DND-41 (cell line): Measurements from ENCODE around the gene VAMP2.

Experiments
- EZH2 ChIP-seq: IDR thresholded peaks from 3 replicates; pipeline ENCODE4 v1.6.1; 2012; ENCODE audit warnings: borderline replicate concordance, low read depth, mild to moderate bottlenecking, moderate library complexity, low read length, inconsistent platforms; ENCODE audit not compliant: severe bottlenecking
- TF ChIP-seq, protein P1 (sequence below): IDR thresholded peaks from 2 replicates; pipeline ENCODE4 v1.5.1; 2012; ENCODE audit warnings: borderline replicate concordance, low read length, moderate library complexity, mild to moderate bottlenecking; ENCODE audit not compliant: poor library complexity, severe bottlenecking; ENCODE audit errors: extremely low read depth

DNA sequence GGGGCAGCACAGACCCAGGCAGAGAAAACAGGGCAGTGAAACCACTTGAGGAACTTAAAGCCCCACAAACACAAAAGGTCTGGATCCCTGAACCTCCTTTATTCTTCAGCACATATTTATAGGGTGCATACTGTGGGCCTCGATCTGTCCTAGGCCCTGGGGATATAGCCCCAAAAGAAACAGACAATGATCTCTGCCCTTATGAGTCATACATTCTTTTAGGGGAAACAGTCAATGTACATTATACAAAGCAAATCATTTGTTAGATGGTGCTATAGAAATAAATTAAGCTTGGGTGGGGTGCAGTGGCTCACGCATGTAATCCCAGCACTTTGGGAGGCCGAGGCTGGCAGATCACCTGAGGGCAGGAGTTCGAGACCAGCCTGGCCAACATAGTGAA, 28.8 kb downstream of the VAMP2 start:
- TF ChIP-seq, protein P1, sequence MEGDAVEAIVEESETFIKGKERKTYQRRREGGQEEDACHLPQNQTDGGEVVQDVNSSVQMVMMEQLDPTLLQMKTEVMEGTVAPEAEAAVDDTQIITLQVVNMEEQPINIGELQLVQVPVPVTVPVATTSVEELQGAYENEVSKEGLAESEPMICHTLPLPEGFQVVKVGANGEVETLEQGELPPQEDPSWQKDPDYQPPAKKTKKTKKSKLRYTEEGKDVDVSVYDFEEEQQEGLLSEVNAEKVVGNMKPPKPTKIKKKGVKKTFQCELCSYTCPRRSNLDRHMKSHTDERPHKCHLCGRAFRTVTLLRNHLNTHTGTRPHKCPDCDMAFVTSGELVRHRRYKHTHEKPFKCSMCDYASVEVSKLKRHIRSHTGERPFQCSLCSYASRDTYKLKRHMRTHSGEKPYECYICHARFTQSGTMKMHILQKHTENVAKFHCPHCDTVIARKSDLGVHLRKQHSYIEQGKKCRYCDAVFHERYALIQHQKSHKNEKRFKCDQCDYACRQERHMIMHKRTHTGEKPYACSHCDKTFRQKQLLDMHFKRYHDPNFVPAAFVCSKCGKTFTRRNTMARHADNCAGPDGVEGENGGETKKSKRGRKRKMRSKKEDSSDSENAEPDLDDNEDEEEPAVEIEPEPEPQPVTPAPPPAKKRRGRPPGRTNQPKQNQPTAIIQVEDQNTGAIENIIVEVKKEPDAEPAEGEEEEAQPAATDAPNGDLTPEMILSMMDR: no peak
- TF ChIP-seq EZH2: no peak
